Endothelial cell of umbilical vein (primary cell): Measurements from ENCODE around the gene NDUFS1. TPM values are rescaled to one million over a fixed set of nuclear protein-coding genes. Genes with fewer than 3 reads are reported as not detected.
"Not testable (repeated sequence)": the region's sequence is repeated elsewhere in the genome, so short reads cannot be mapped to it uniquely, and the experiment has no call there.

Source experiments
- BruUV-seq: library from RNA; stranded (reverse); fragments of 400-500 nt; replicated peaks from 2 replicates; lab custom pipeline; 2021; lab: Mats Ljungman, UMichigan
- CTCF ChIA-PET: fragments of 300-600, 350-600 bp; sonication (Branson Sonifier 250); formaldehyde crosslinking; loops from one replicate; lab custom pipeline; 2021; ENCODE audit warnings: antibody characterized with exemption, inconsistent platforms; lab: Charles Lee
- POLR2A ChIA-PET: fragments of 300-600, 350-600 bp; sonication (Branson Sonifier 250); formaldehyde crosslinking; loops from one replicate; lab custom pipeline; 2021; ENCODE audit warnings: antibody characterized with exemption, inconsistent platforms; lab: Charles Lee
- DNase-seq: peaks from one replicate; pipeline ENCODE4 v3.0.0-alpha.2; 2011; ENCODE audit warnings: low read depth, low spot score
- FAIRE-seq: peaks from 2 replicates; lab custom pipeline; 2011; peaks lifted over from hg19 to GRCh38; lab: Jason Lieb, UNC
- H2AFZ ChIP-seq: 2 replicates; pipeline ENCODE4 v1.6.0; 2012; ENCODE audit warnings: low read depth, low read length, control low read depth, inconsistent platforms
- H3K27ac ChIP-seq: 2 replicates; pipeline ENCODE4 v1.5.1; 2011; ENCODE audit warnings: low read depth, mild to moderate bottlenecking, control low read depth, low read length, moderate library complexity; ENCODE audit not compliant: insufficient read depth
- H3K27me3 ChIP-seq, 2 experiments: 2 replicates each; pipeline versions ENCODE4 v1.6.0 to v1.6.1; 2011; ENCODE audit warnings: low read length in 2 of 2, mixed read lengths in 1 of 2; ENCODE audit not compliant: control insufficient read depth in 2 of 2, insufficient read depth in 2 of 2
- H3K36me3 ChIP-seq, 2 experiments: 2 replicates in 1 of 2; 3 replicates in 1 of 2; pipeline ENCODE4 v1.5.1; 2011; ENCODE audit warnings: low read length in 2 of 2, mild to moderate bottlenecking in 1 of 2, moderate library complexity in 1 of 2; ENCODE audit not compliant: control insufficient read depth in 2 of 2, insufficient read depth in 2 of 2; ENCODE audit errors: extremely low read depth in 1 of 2
- H3K4me1 ChIP-seq: 3 replicates; pipeline ENCODE4 v1.5.1; 2011; ENCODE audit warnings: mild to moderate bottlenecking, low read length; ENCODE audit not compliant: control insufficient read depth, insufficient read depth; ENCODE audit errors: extremely low read depth
- H3K4me2 ChIP-seq: 2 replicates; pipeline ENCODE4 v1.6.1; 2011; ENCODE audit warnings: low read length, control low read depth, mixed read lengths; ENCODE audit not compliant: insufficient read depth
- H3K4me3 ChIP-seq, 3 experiments: fragments of 200-600 bp in 1 of 3; sonication (generic), shearing (Covaris generic) in 1 of 3; replicated peaks in 1 of 3; 2 replicates each; pipeline ENCODE4 v1.5.1; 2011 to 2016; ENCODE audit warnings: control low read depth in 3 of 3, low read length in 3 of 3, mild to moderate bottlenecking in 2 of 3, inconsistent platforms in 1 of 3, low read depth in 1 of 3, moderate library complexity in 1 of 3; ENCODE audit not compliant: insufficient read depth in 1 of 3
- H3K79me2 ChIP-seq: 2 replicates; pipeline ENCODE4 v1.6.0; 2012; ENCODE audit warnings: low read length, inconsistent platforms; ENCODE audit not compliant: control insufficient read depth, insufficient read depth
- H3K9ac ChIP-seq: replicated peaks from 2 replicates; pipeline ENCODE3; 2011; ENCODE audit warnings: low read length, control low read depth; ENCODE audit not compliant: insufficient read depth; ENCODE audit errors: extremely low read depth
- H3K9me1 ChIP-seq: replicated peaks from 3 replicates; pipeline ENCODE4 v1.6.0; 2011; ENCODE audit warnings: mild to moderate bottlenecking, low read length; ENCODE audit not compliant: control insufficient read depth, insufficient read depth; ENCODE audit errors: extremely low read depth
- H3K9me3 ChIP-seq: replicated peaks from 2 replicates; pipeline ENCODE4 v1.5.1; 2012; ENCODE audit warnings: low read length, inconsistent platforms; ENCODE audit not compliant: control insufficient read depth, insufficient read depth
- H4K20me1 ChIP-seq: replicated peaks from 2 replicates; pipeline ENCODE3; 2011; ENCODE audit warnings: mild to moderate bottlenecking, low read length; ENCODE audit not compliant: control insufficient read depth, insufficient read depth; ENCODE audit errors: extremely low read depth
- MYC ChIP-seq: IDR thresholded peaks from one replicate; pipeline ENCODE4 v1.6.1; 2011; ENCODE audit warnings: mild to moderate bottlenecking, low read depth, low read length
- POLR2AphosphoS5 ChIP-seq: IDR thresholded peaks from 2 replicates; pipeline ENCODE4 v1.6.1; 2012; ENCODE audit warnings: low read depth, mild to moderate bottlenecking, control low read depth, low read length, moderate library complexity; ENCODE audit not compliant: insufficient read depth
- dilution Hi-C: fragments of 300-500 bp; cut with MboI; formaldehyde crosslinking; loops from one replicate; pipeline ENCODE4 v1.15.0; 2019; ENCODE audit warnings: low sequenced_read_pairs; ENCODE audit not compliant: extremely low pct_ligation_motif_present
- intact Hi-C: fragments of 100-400 bp; cut with micrococcal nuclease; formaldehyde crosslinking; loops from one replicate; pipeline ENCODE4 v1.10.0; 2022
- polyA plus RNA-seq, 4 experiments: library from polyadenylated mRNA; depleted of rRNA in 3 of 4; stranded (reverse) in 3 of 4; unstranded in 1 of 4; fragments of >200 nt; gene quantifications; 2 replicates each; pipeline versions ENCODE4 v1.2.1 to v1.2.3, GENCODE V29; 2011 to 2012; ENCODE audit warnings: missing spikeins in 1 of 4
- total RNA-seq: library from RNA; stranded (reverse); gene quantifications from 2 replicates; pipeline ENCODE4 v1.2.3, GENCODE V29; 2021

Gene NDUFS1
- total and polyA plus RNA-seq, 2 donors (not counting 3 experiments of a cell fraction or from before 2014, with no cell fraction given), result 49.8 to 93.2 TPM

DNA sequence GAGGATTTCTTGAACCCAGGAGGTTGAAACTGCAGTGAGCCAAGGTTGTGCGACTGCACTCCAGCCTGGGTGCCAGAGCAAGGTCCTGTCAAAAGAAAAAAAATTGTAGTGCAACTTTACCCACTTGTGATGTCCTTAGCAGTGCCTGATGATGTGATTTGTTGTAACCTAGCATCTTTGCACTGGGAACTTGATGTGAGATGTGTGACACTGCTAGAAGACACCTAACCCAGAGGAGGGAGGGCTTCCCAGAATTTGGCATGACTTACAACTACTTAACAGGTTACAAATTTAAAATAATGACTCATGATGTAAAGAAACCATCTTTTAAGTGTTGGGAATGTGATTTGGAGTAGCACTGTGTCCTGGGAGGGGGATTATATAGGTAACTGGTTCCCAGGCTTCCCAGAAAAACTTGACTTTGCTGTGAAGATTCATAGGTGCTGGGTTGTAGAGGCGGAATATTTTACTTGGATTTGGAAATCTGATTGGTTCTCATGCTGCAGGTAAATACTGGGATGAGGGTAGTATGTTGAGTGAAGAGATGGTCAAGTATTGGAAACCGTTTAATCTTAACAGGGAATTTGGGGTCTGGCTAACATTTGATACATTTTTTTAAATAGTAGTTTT is 4.1 kb upstream of the NDUFS1 start:
- Histone ChIP-seq H3K27me3 (no peaks in the 10 kb centered on the region), H3K4me2 (no peak overlapping the region), H4K20me1 (no peaks in the 10 kb centered on the region), H2AFZ (no peak overlapping the region), H3K36me3 (peaks cover 3 to 23% of the 10 kb centered on the region in 2 experiments), H3K9me3 (no peaks in the 10 kb centered on the region), H3K4me3 (no peak overlapping the region), H3K9ac (no peak overlapping the region), H3K27ac (no peak overlapping the region), H3K79me2 (peaks cover 43% of the 10 kb centered on the region), H3K4me1 (peaks cover 18% of the 10 kb centered on the region), H3K9me1 (no peaks in the 10 kb centered on the region)
- TF ChIP-seq POLR2AphosphoS5 (peak; percentile 14), MYC (no peak)
- FAIRE-seq (no peak), DNase-seq (no peak)
- intact Hi-C loops (loop anchor here (5.0 kb wide), 1 partner anchor 229 kb away; no protein-coding TSS in a partner anchor), dilution Hi-C loops (no loop called here)
- BruUV-seq, result no TSS peak
- ChIA-PET CTCF (interaction anchor here (1.0 kb wide), 2 partner anchors 92 to 96 kb away, joined by 3 to 4 read pairs; no protein-coding TSS in a partner anchor), POLR2A (no interaction called here)

DNA sequence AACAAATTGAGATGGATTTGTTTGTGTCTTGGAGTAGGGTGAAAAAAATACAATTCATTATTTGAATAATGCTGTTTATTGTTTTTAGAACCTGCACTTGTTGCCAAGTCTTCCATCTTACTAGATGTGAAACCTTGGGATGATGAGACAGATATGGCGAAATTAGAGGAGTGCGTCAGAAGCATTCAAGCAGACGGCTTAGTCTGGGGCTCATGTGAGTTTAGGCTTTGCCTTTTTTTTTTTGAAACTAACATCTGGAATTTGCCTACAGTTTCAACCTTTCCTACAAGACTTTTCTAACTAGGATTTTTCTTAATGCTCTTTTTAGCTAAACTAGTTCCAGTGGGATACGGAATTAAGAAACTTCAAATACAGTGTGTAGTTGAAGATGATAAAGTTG is 3.2 kb upstream of the NDUFS1 start:
- H3K4me3 ChIP-seq, H3K9me3 ChIP-seq, dilution Hi-C loops, H3K9me1 ChIP-seq, H3K27me3 ChIP-seq, POLR2A ChIA-PET, CTCF ChIA-PET, H3K27ac ChIP-seq, H2AFZ ChIP-seq, BruUV-seq, H4K20me1 ChIP-seq, FAIRE-seq, DNase-seq, H3K9ac ChIP-seq: not testable (repeated sequence)
- Histone ChIP-seq H3K4me2 (peak overlapping the region; percentile 60), H3K4me1 (peaks cover 21% of the 10 kb centered on the region), H3K36me3 (peaks cover 3 to 23% of the 10 kb centered on the region in 2 experiments), H3K79me2 (peaks cover 53% of the 10 kb centered on the region)
- intact Hi-C loops, result loop anchor here (5.0 kb wide), 1 partner anchor 230 kb away; no protein-coding TSS in a partner anchor
